Neuronal stem cell (in vitro differentiated cells): ENCODE results near the gene TMPRSS6.

Experiments used
- DNase-seq: peaks from one replicate; pipeline ENCODE4 v3.0.0-alpha.2; 2013; ENCODE audit warnings: low spot score
- H2AFZ ChIP-seq: one replicate; pipeline ENCODE4 v1.6.1; 2013; ENCODE audit warnings: mild to moderate bottlenecking, low read length, inconsistent platforms
- H2AK5ac ChIP-seq: 2 replicates; pipeline ENCODE4 v1.6.1; 2013; ENCODE audit warnings: low read depth, mild to moderate bottlenecking, inconsistent platforms, low read length, moderate library complexity, mixed read lengths
- H2BK120ac ChIP-seq: 2 replicates; pipeline ENCODE4 v1.6.1; 2013; ENCODE audit warnings: low read depth, mild to moderate bottlenecking, inconsistent platforms, low read length, moderate library complexity, mixed read lengths
- H2BK12ac ChIP-seq: one replicate; pipeline ENCODE4 v1.6.1; 2013; ENCODE audit warnings: low read length, inconsistent platforms
- H2BK15ac ChIP-seq: 2 replicates; pipeline ENCODE4 v1.6.1; 2013; ENCODE audit warnings: mild to moderate bottlenecking, low read length, inconsistent platforms, mixed read lengths
- H2BK5ac ChIP-seq: one replicate; pipeline ENCODE4 v1.6.1; 2013; ENCODE audit warnings: inconsistent platforms, mild to moderate bottlenecking, low read length, moderate library complexity
- H3K14ac ChIP-seq: one replicate; pipeline ENCODE4 v1.6.1; 2013; ENCODE audit warnings: low read length, inconsistent platforms
- H3K18ac ChIP-seq: 2 replicates; pipeline ENCODE4 v1.6.1; 2013; ENCODE audit warnings: low read length, inconsistent platforms
- H3K23ac ChIP-seq: 2 replicates; pipeline ENCODE4 v1.6.1; 2013; ENCODE audit warnings: low read depth, mild to moderate bottlenecking, mixed read lengths, low read length, inconsistent platforms; ENCODE audit not compliant: poor library complexity
- H3K27ac ChIP-seq: replicated peaks from 3 replicates; pipeline ENCODE4 v1.5.1; 2013; ENCODE audit warnings: low read length, inconsistent platforms
- H3K27me3 ChIP-seq, 3 experiments: 2 replicates each; pipeline ENCODE4 v1.6.1; 2013; ENCODE audit warnings: low read length in 3 of 3, mild to moderate bottlenecking in 2 of 3, inconsistent platforms in 1 of 3, low read depth in 1 of 3, mixed read lengths in 1 of 3, moderate library complexity in 1 of 3; ENCODE audit not compliant: control insufficient read depth in 3 of 3, insufficient read depth in 3 of 3
- H3K36me3 ChIP-seq, 2 donors: replicated peaks in 1 of 2; 2 replicates each; pipeline ENCODE4 v1.6.1; 2013; ENCODE audit warnings: low read length in 2 of 2; ENCODE audit not compliant: control insufficient read depth in 2 of 2, insufficient read depth in 2 of 2
- H3K4ac ChIP-seq: 2 replicates; pipeline ENCODE4 v1.6.1; 2013; ENCODE audit warnings: inconsistent platforms, mild to moderate bottlenecking, low read length, moderate library complexity
- H3K4me1 ChIP-seq, 2 donors: 1 replicate in 1 of 2; 2 replicates in 1 of 2; pipeline ENCODE4 v1.6.1; 2013; ENCODE audit warnings: low read length in 2 of 2, low read depth in 1 of 2; ENCODE audit not compliant: control insufficient read depth in 2 of 2, insufficient read depth in 1 of 2
- H3K4me2 ChIP-seq: one replicate; pipeline ENCODE4 v1.6.1; 2013; ENCODE audit warnings: mild to moderate bottlenecking, low read length, inconsistent platforms; ENCODE audit not compliant: insufficient read depth, poor library complexity, severe bottlenecking
- H3K4me3 ChIP-seq, 2 donors: 2 replicates each; pipeline ENCODE4 v1.5.1; 2013; ENCODE audit warnings: low read length in 2 of 2, mild to moderate bottlenecking in 2 of 2, inconsistent platforms in 1 of 2, moderate library complexity in 1 of 2
- H3K79me1 ChIP-seq: one replicate; pipeline ENCODE4 v1.6.1; 2013; ENCODE audit warnings: low read depth, mild to moderate bottlenecking, inconsistent platforms, low read length, moderate library complexity
- H3K9ac ChIP-seq: one replicate; pipeline ENCODE4 v1.6.1; 2013; ENCODE audit warnings: mild to moderate bottlenecking, low read depth, low read length, inconsistent platforms; ENCODE audit not compliant: poor library complexity
- H3K9me3 ChIP-seq, 2 donors: replicated peaks in 1 of 2; 2 replicates each; pipeline versions ENCODE3 to v1.6.1; 2013; ENCODE audit warnings: low read length in 2 of 2, mild to moderate bottlenecking in 2 of 2, inconsistent platforms in 1 of 2, low read depth in 1 of 2, mixed read lengths in 1 of 2, moderate library complexity in 1 of 2; ENCODE audit not compliant: control insufficient read depth in 2 of 2, insufficient read depth in 1 of 2
- H4K8ac ChIP-seq: one replicate; pipeline ENCODE4 v1.6.1; 2013; ENCODE audit warnings: low read depth, mild to moderate bottlenecking, inconsistent platforms, low read length, moderate library complexity
- H4K91ac ChIP-seq: one replicate; pipeline ENCODE4 v1.6.1; 2013; ENCODE audit warnings: low read length, low read depth, mild to moderate bottlenecking, inconsistent platforms; ENCODE audit not compliant: poor library complexity
- WGBS, 2 donors: extraction: QIAGEN DNeasy Blood & Tissue Kit; methylation state at CpG; one replicate each; pipeline ENCODE4 v1.1.7; 2013; ENCODE audit warnings: missing lambda C conversion rate in 2 of 2, mixed read lengths in 1 of 2; ENCODE audit not compliant: insufficient read length in 2 of 2, insufficient replicate concordance in 1 of 2; ENCODE audit errors: extremely low coverage in 2 of 2; 5-methylcytosine and 5-hydroxymethylcytosine counted together

TMPRSS6 gene

DNA sequence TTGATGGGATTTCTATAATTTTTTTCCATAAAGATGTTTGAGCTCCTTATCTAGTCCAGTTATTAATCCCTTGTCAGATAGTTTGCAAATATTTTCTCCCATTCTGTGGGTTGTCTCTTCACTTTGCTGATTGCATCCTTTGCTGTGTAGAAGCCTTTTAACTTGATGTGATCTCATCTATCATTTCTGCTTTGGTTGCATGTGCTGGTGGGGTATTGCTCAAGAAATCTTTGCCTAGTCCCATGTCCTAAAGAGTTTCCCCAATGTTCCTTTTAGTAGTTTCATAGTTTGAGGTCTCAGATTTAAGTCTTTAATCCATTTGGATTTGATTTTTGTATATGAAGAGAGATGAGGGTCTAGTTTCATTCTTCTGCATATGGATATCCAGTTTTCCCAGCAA is 41.9 kb upstream of the TMPRSS6 start:
- no peak overlapping the region for H2BK120ac ChIP-seq
- H3K4me3 ChIP-seq = no peak overlapping the region
- H3K23ac ChIP-seq = no peak overlapping the region
- no peak overlapping the region for H2AFZ ChIP-seq
- no peak overlapping the region for H2BK12ac ChIP-seq
- DNase-seq = no peak
- H2AK5ac ChIP-seq = no peak overlapping the region
- H2BK5ac ChIP-seq = no peak overlapping the region
- no peak overlapping the region for H3K4ac ChIP-seq
- no peak overlapping the region for H3K14ac ChIP-seq
- H3K9ac ChIP-seq = no peak overlapping the region
- H4K8ac ChIP-seq = no peak overlapping the region
- H3K36me3 ChIP-seq = no peaks in the 10 kb centered on the region
- H3K18ac ChIP-seq = no peak overlapping the region
- H3K4me1 ChIP-seq = peaks cover 2 to 5% of the 10 kb centered on the region in 2 donors
- no peak overlapping the region for H2BK15ac ChIP-seq
- no peak overlapping the region for H3K27ac ChIP-seq
- no peaks in the 10 kb centered on the region for H3K79me1 ChIP-seq
- H3K27me3 ChIP-seq = peaks cover 0 to 2% (median 0%) of the 10 kb centered on the region in 3 experiments
- peaks cover 2 to 7% of the 10 kb centered on the region in 2 donors for H3K9me3 ChIP-seq
- H4K91ac ChIP-seq = no peak overlapping the region
- no peak overlapping the region for H3K4me2 ChIP-seq

DNA sequence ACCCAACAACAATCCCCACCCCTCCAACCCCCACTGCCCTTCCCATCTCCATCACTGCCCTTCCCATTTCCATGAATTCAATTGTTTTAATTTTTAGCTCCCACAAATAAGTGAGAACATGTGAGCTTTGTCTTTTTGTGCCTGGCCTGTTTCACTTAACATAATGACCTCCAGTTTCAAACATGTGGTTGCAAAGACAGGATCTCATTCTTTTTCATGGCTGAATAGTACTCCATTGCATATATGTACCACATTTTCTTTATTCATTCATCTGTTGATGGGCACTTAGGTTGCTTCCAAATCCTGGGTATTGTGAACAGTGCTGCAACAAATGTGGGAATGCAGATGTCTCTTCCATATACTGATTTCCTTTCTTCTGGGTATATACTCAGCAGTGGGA is 41.2 kb upstream of the TMPRSS6 start:
- Histone ChIP-seq H3K9ac (no peak overlapping the region), H3K36me3 (no peaks in the 10 kb centered on the region), H3K23ac (no peak overlapping the region), H3K4ac (no peak overlapping the region), H3K4me2 (no peak overlapping the region), H4K91ac (no peak overlapping the region), H3K4me1 (peaks cover 5 to 6% of the 10 kb centered on the region in 2 donors), H3K27ac (no peak overlapping the region), H3K9me3 (peaks cover 2 to 7% of the 10 kb centered on the region in 2 donors), H3K79me1 (no peaks in the 10 kb centered on the region), H3K14ac (no peak overlapping the region), H2BK5ac (no peak overlapping the region), H4K8ac (no peak overlapping the region), H3K18ac (no peak overlapping the region), H2BK12ac (no peak overlapping the region), H3K27me3 (peaks cover 0 to 4% (median 0%) of the 10 kb centered on the region in 3 experiments), H2AFZ (no peak overlapping the region), H3K4me3 (no peak overlapping the region), H2BK15ac (no peak overlapping the region), H2AK5ac (no peak overlapping the region), H2BK120ac (no peak overlapping the region)
- no peak for DNase-seq

DNA sequence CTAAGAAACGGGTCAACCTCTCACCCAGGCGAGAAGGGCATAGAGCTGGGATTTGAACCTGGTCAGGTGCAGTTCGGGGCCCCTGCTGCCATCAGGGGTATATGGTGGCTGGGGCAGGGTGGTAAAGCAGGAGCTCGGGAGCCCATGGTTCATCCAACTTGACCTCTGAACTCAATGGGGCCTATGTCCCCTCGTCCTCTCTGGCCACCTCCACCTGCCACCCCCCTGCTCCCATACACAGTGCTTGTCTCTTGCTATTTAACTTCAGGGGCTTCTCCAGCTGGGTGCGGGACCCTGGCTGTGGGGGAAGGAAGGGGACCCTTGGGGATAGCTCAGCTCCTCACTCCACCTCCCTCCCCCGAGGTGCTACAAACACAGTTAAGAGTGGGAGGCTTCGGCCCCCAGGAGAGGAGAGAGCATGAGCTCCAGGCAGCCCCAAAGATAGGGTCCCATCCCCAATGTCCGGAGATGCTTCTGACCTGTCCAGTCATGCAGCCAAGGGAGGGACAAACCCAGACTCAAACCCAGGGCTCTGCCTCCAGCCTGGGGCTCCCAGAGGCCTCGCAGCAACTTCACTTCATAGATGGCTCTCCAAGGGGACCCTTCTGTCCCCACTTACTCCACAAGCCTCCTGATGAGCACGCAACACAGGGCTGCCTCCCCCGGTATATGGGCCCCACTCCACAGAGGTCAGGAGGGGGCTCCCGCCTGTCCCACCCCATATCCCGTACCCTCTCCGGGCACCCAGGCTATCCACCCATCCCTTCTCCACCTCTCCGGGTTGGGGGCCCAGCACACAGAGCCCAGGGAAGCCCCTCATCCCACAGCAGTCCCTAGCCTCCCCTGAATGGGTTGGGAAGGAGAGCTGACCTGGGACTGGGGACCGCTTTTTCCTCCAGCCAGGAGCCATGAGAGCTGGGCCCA is 39.5 kb upstream of the TMPRSS6 start:
- Histone ChIP-seq H4K91ac (no peak overlapping the region), H3K14ac (no peak overlapping the region), H2BK12ac (no peak overlapping the region), H2BK120ac (no peak overlapping the region), H3K79me1 (no peaks in the 10 kb centered on the region), H3K4me1 (peaks cover 11 to 13% of the 10 kb centered on the region in 2 donors), H2AK5ac (peak overlapping the region; percentile 65), H3K27ac (no peak overlapping the region), H2BK5ac (no peak overlapping the region), H3K36me3 (no peaks in the 10 kb centered on the region), H2BK15ac (no peak overlapping the region), H3K18ac (peak overlapping the region; percentile 73), H4K8ac (no peak overlapping the region), H3K9ac (no peak overlapping the region), H2AFZ (peak overlapping the region; percentile 77), H3K27me3 (peaks cover 0 to 4% (median 0%) of the 10 kb centered on the region in 3 experiments), H3K4me2 (no peak overlapping the region), H3K9me3 (peaks cover 2 to 7% of the 10 kb centered on the region in 2 donors), H3K23ac (peak overlapping the region; percentile 40), H3K4ac (peak overlapping the region; percentile 59), H3K4me3 (no peak overlapping the region)
- no peak for DNase-seq
- no CpG with 5 or more reads among the region's 17 CpGs for WGBS, 2 donors

DNA sequence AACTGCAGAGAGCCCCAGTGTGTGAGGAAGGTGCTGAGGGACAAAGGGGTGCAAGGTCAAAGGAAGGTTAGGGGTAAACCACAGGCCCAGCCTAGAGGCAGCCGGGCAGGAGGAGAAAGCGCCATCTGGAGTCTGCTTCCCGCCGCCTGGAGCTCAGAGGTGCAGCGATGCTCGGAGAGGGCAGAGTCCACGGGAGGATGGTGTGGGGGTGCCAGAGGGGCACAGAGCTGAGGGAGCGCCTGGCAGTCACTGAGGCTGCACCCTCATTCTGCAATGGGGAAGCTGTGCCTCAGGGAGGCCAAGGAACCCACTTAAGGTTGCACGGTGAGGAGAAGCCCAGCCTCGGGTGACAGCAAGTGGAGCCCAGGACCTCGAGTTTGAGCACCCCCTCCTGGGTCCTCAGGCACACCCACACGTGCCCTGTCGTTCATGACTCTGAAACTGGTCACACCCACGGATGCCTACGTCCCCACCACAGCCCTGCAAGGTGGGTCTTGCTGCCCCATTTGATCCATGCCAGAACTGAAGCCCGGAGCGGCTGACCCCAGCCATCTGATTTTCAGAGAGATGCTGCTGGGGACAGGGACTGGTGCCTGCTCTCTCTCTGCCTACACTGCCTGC is 38.6 kb upstream of the TMPRSS6 start:
- no CpG with 5 or more reads among the region's 17 CpGs for WGBS, 2 donors
- no peak overlapping the region for H2AFZ ChIP-seq
- H3K14ac ChIP-seq = peak overlapping the region; percentile 60

More for the DNA sequence above, 38.6 kb upstream of the TMPRSS6 start:
- H2BK15ac ChIP-seq = peak overlapping the region; percentile 77
- peaks cover 2 to 7% of the 10 kb centered on the region in 2 donors for H3K9me3 ChIP-seq
- no peak overlapping the region for H2BK120ac ChIP-seq
- H3K4me3 ChIP-seq = no peak overlapping the region
- H3K27me3 ChIP-seq = peaks cover 0 to 4% (median 0%) of the 10 kb centered on the region in 3 experiments
- peak overlapping the region; percentile 12 for H3K23ac ChIP-seq
- peak overlapping the region; percentile 25 for H2BK5ac ChIP-seq
- no peak overlapping the region for H4K8ac ChIP-seq
- no peak overlapping the region for H3K27ac ChIP-seq
- peaks cover 11 to 13% of the 10 kb centered on the region in 2 donors for H3K4me1 ChIP-seq
- no peak overlapping the region for H3K4me2 ChIP-seq
- no peaks in the 10 kb centered on the region for H3K79me1 ChIP-seq
- H2BK12ac ChIP-seq = no peak overlapping the region
- H3K9ac ChIP-seq = no peak overlapping the region
- no peak overlapping the region for H3K4ac ChIP-seq
- no peak for DNase-seq
- peak overlapping the region; percentile 25 for H2AK5ac ChIP-seq
- H4K91ac ChIP-seq = no peak overlapping the region
- no peaks in the 10 kb centered on the region for H3K36me3 ChIP-seq
- no peak overlapping the region for H3K18ac ChIP-seq
